Spleen (tissue), 11 donors: ENCODE data around the gene MAN2A2. TPM values are rescaled to one million over a fixed set of nuclear protein-coding genes. Genes with fewer than 3 reads are reported as not detected.

Experiments used
- DNase-seq: peaks from one replicate; pipeline ENCODE4 v3.0.0-alpha.2; 2020
- H3K27ac ChIP-seq, 8 donors: fragments of 200-600 bp; sonication (generic) in 7 of 8; 1 replicate in 4 of 8; 2 replicates in 4 of 8; pipeline versions ENCODE4 v1.5.0 to v1.8.0; 2016 to 2021; ENCODE audit warnings: inconsistent platforms in 4 of 8, mild to moderate bottlenecking in 4 of 8, moderate library complexity in 1 of 8
- H3K27me3 ChIP-seq, 7 donors: fragments of 200-600 bp; sonication (generic) in 6 of 7; replicated peaks in 1 of 7; 1 replicate in 4 of 7; 2 replicates in 3 of 7; pipeline versions ENCODE4 v1.5.0 to v1.8.0; 2016 to 2021; ENCODE audit warnings: inconsistent platforms in 3 of 7, mild to moderate bottlenecking in 1 of 7
- H3K36me3 ChIP-seq, 6 donors: fragments of 200-600 bp; sonication (generic) in 5 of 6; 1 replicate in 4 of 6; 2 replicates in 2 of 6; pipeline versions ENCODE4 v1.5.0 to v1.8.0; 2016 to 2021; ENCODE audit warnings: inconsistent platforms in 2 of 6
- H3K4me1 ChIP-seq, 6 donors: fragments of 200-600 bp; sonication (generic) in 5 of 6; 1 replicate in 3 of 6; 2 replicates in 3 of 6; pipeline versions ENCODE4 v1.5.0 to v1.8.0; 2016 to 2021; ENCODE audit warnings: inconsistent platforms in 3 of 6
- H3K4me3 ChIP-seq, 8 donors: fragments of 200-600 bp; sonication (generic) in 7 of 8; 1 replicate in 4 of 8; 2 replicates in 4 of 8; pipeline versions ENCODE4 v1.5.0 to v1.8.0; 2016 to 2021; ENCODE audit warnings: inconsistent platforms in 4 of 8, mild to moderate bottlenecking in 4 of 8, moderate library complexity in 2 of 8
- H3K9me3 ChIP-seq, 8 donors: fragments of 200-600 bp; sonication (generic) in 7 of 8; 1 replicate in 4 of 8; 2 replicates in 4 of 8; pipeline versions ENCODE4 v1.5.0 to v1.8.0; 2016 to 2021; ENCODE audit warnings: inconsistent platforms in 4 of 8
- POLR2A ChIP-seq, 3 donors: fragments of 450-650 bp; IDR thresholded peaks; one replicate each; pipeline ENCODE4 v1.5.1; 2017; ENCODE audit warnings: antibody characterized with exemption in 3 of 3, mild to moderate bottlenecking in 1 of 3
- POLR2AphosphoS5 ChIP-seq, 3 donors: sonication (generic); formaldehyde crosslinking; IDR thresholded peaks; one replicate each; pipeline ENCODE4 v1.5.1; 2017; ENCODE audit warnings: antibody characterized with exemption in 3 of 3
- WGBS, 5 donors: extraction: QIAGEN DNeasy Blood & Tissue Kit in 3 of 5; methylation state at CpG; one replicate each; pipeline versions ENCODE4 v1.1.5 to v1.1.7; 2013 to 2018; 5-methylcytosine and 5-hydroxymethylcytosine counted together
- intact Hi-C: fragments of 100-400 bp; cut with DNase I; formaldehyde crosslinking; loops from one replicate; pipeline ENCODE4 v1.15.0; 2023; ENCODE audit warnings: low total_unique reads
- polyA plus RNA-seq, 3 donors: library from polyadenylated mRNA; stranded (reverse); fragments of 200-250 nt; gene quantifications; one replicate each; pipeline ENCODE4 v1.2.1, GENCODE V29; 2013
- total RNA-seq, 7 donors: library from RNA; depleted of rRNA in 3 of 7; stranded (reverse); fragments of >200 nt in 3 of 7; fragmentation: NEBNext Ultra II Directional in 4 of 7; extraction: Animal tissue kit (Norgen Biotek cat#: 25700) in 4 of 7; gene quantifications; one replicate each; pipeline versions ENCODE4 v1.1.0 to v1.2.1, GENCODE V29; 2016 to 2021
- TF ChIP-seq, protein P1 (sequence below), 11 experiments: fragments of 200-600 bp in 7 of 11; fragments of 450-650 bp in 4 of 11; sonication (generic) in 4 of 11; IDR thresholded peaks in 8 of 11; conservative IDR thresholded peaks in 3 of 11; 1 replicate in 7 of 11; 2 replicates in 4 of 11; pipeline versions ENCODE4 v1.4.0 to v1.8.0; 2016 to 2021; ENCODE audit warnings: antibody characterized with exemption in 11 of 11, inconsistent platforms in 4 of 11, mild to moderate bottlenecking in 1 of 11
- donor health status: healthy with polysubstance abuse.
- donor health status: DM: no; HTN: no; CAD: no; lungs with moderate emphysema.
- donor health status: DM: no; HTN: no; CAD: no.
- donor health status: Bipolar disorder and iron deficiency.
- donor health status: healthy.
- donor health status: DM: no; HTN: no; CAD: no.
- donor health status: DM: yes; HTN: yes; CAD: no.

MAN2A2 gene
- total and polyA plus RNA-seq, 10 donors, result 13.7 to 167 (median 110) TPM

DNA sequence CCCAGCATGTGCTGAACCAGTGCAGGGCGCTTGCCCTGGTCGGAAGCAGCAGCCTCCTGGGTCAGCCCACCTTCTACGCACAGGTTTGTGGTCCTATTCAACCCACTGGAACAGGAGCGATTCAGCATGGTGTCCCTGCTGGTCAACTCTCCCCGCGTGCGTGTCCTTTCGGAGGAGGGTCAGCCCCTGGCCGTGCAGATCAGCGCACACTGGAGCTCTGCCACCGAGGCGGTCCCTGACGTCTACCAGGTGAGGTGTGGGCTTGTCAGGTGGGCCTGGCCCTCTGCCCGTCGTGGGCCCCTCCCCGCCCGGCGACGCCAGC is 8.2 kb downstream of the MAN2A2 start:
- TF ChIP-seq POLR2A (IDR thresholded peaks at IDR 0.05) (no peak), POLR2AphosphoS5 (IDR thresholded peaks at IDR 0.05) (no peak)
- TF ChIP-seq, protein P1, sequence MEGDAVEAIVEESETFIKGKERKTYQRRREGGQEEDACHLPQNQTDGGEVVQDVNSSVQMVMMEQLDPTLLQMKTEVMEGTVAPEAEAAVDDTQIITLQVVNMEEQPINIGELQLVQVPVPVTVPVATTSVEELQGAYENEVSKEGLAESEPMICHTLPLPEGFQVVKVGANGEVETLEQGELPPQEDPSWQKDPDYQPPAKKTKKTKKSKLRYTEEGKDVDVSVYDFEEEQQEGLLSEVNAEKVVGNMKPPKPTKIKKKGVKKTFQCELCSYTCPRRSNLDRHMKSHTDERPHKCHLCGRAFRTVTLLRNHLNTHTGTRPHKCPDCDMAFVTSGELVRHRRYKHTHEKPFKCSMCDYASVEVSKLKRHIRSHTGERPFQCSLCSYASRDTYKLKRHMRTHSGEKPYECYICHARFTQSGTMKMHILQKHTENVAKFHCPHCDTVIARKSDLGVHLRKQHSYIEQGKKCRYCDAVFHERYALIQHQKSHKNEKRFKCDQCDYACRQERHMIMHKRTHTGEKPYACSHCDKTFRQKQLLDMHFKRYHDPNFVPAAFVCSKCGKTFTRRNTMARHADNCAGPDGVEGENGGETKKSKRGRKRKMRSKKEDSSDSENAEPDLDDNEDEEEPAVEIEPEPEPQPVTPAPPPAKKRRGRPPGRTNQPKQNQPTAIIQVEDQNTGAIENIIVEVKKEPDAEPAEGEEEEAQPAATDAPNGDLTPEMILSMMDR (IDR thresholded peaks at IDR 0.05 in 8 of 11, conservative IDR thresholded peaks at IDR 0.05 in 3 of 11), result no peak
- DNase-seq, result peak; percentile 68
- Histone ChIP-seq H3K27me3 (no peaks in the 10 kb centered on the region), H3K9me3 (no peaks in the 10 kb centered on the region), H3K4me1 (peaks cover 0 to 71% (median 18%) of the 10 kb centered on the region in 6 donors), H3K4me3 (no peak overlapping the region), H3K27ac (peak overlapping the region in 3 of 8 donors; percentile 21 to 93 (median 24)), H3K36me3 (peaks cover 17 to 100% (median 98%) of the 10 kb centered on the region in 6 donors)
- intact Hi-C loops, result no loop called here
- 92 to 96% (median 95%) methylated on average over 5 to 19 of the region's 19 CpGs; no CpG with 5 or more reads in 1 of the 5 donors for WGBS, 5 donors

DNA sequence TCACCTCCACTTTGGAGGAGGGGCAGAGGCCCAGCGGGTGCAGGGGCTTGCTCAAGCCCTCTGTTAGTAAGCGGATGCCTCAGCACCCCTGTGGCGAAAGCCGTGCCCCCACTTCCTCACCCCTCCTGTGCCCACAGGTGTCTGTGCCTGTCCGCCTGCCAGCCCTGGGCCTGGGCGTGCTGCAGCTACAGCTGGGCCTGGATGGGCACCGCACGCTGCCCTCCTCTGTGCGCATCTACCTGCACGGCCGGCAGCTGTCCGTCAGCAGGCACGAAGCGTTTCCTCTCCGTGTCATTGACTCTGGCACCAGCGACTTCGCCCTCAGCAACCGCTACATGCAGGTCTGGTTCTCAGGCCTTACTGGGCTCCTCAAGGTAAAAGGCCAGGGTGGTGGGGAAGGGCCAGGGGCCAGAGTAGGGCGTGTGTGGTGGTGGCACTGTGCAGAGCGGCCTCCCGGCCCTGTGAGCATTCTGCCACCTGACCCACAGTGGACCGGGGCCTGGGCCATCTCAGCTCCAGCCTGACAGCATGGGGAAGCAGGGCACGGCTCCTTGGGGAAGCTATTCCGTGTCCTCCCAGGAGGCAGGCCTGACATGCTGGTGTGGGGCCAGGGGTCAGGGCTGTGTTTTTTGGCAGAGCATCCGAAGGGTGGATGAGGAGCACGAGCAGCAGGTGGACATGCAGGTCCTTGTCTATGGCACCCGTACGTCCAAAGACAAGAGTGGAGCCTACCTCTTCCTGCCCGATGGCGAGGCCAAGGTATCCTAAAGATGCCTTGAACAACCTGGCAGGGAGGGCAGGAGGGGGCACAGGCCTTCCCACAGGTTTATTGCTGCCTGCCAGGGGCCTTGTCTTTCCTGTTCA is 9.0 kb downstream of the MAN2A2 start:
- Histone ChIP-seq H3K36me3 (peaks cover 17 to 100% (median 98%) of the 10 kb centered on the region in 6 donors), H3K9me3 (no peaks in the 10 kb centered on the region), H3K27me3 (no peaks in the 10 kb centered on the region), H3K27ac (peak overlapping the region in 3 of 8 donors; percentile 90 to 93 (median 91)), H3K4me1 (peaks cover 0 to 75% (median 18%) of the 10 kb centered on the region in 6 donors), H3K4me3 (no peak overlapping the region)
- TF ChIP-seq POLR2A (IDR thresholded peaks at IDR 0.05) (no peak), POLR2AphosphoS5 (IDR thresholded peaks at IDR 0.05) (peak in 2 of 3 donors; percentile 10 to 41)
- intact Hi-C loops, result no loop called here
- DNase-seq, result peak; percentile 75
- WGBS, 5 donors, result 71 to 94% (median 87%) methylated on average over 11 to 30 of the region's 30 CpGs

DNA sequence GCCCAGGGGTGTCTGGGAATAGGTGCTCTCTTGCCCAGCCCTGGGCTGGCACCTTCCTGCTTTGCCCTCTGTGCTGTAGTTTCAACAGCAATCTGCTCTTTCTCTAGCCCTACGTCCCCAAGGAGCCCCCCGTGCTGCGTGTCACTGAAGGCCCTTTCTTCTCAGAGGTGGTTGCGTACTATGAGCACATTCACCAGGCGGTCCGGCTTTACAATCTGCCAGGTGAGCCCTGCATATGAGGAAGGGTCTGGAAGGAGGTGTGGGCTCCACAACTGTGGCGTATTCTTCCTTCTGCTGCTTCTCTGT is 9.6 kb downstream of the MAN2A2 start:
- intact Hi-C loops, result no loop called here
- WGBS, 5 donors, result 93 to 99% (median 95%) methylated on average over 7 of the region's 7 CpGs

DNA sequence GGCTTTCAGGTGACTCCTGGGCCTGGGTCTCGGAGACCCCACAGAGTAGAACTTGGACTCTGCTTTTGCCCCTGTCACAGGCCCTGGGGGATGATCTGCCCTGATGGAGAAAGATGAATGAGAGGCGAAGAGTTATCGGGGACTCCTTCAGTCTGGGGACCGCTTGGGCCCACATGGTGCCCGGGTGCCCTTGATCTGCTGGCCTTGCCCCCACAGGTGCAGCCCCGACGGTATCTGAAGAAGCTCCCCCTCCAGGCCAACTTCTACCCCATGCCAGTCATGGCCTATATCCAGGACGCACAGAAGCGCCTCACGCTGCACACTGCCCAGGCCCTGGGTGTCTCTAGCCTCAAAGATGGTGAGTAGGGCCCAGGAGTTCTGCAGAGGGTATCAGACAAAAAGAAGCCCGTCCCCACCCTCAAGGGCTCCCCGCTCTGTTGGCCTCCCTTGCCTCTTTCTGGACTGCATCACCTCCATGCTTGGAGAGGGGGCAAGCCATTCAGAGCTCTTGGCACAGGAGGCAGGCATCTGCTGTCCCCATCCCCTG is 10.4 kb downstream of the MAN2A2 start:
- Histone ChIP-seq H3K4me1 (peaks cover 0 to 84% (median 18%) of the 10 kb centered on the region in 6 donors), H3K4me3 (peak overlapping the region in 1 of 8 donors; percentile 61), H3K27ac (peak overlapping the region in 7 of 8 donors; percentile 67 to 93 (median 79)), H3K36me3 (peaks cover 23 to 100% (median 98%) of the 10 kb centered on the region in 6 donors), H3K9me3 (no peaks in the 10 kb centered on the region), H3K27me3 (no peaks in the 10 kb centered on the region)
- intact Hi-C loops, result no loop called here
- WGBS, 5 donors, result 84 to 96% (median 94%) methylated on average over 9 to 12 of the region's 12 CpGs
- no peak for TF ChIP-seq POLR2A (IDR thresholded peaks at IDR 0.05)
- TF ChIP-seq, protein P1 (IDR thresholded peaks at IDR 0.05 in 8 of 11, conservative IDR thresholded peaks at IDR 0.05 in 3 of 11), result no peak
- TF ChIP-seq POLR2AphosphoS5 (IDR thresholded peaks at IDR 0.05), result no peak
- DNase-seq, result peak; percentile 64

More for the DNA sequence above, 9.6 kb downstream of the MAN2A2 start:
- Histone ChIP-seq H3K27me3 (no peaks in the 10 kb centered on the region), H3K9me3 (no peaks in the 10 kb centered on the region), H3K27ac (peak overlapping the region in 3 of 8 donors; percentile 90 to 93 (median 91)), H3K4me1 (peaks cover 0 to 81% (median 18%) of the 10 kb centered on the region in 6 donors), H3K36me3 (peaks cover 17 to 100% (median 98%) of the 10 kb centered on the region in 6 donors), H3K4me3 (no peak overlapping the region)
- TF ChIP-seq POLR2A (IDR thresholded peaks at IDR 0.05) (no peak), POLR2AphosphoS5 (IDR thresholded peaks at IDR 0.05) (no peak)
- TF ChIP-seq, protein P1 (IDR thresholded peaks at IDR 0.05 in 8 of 11, conservative IDR thresholded peaks at IDR 0.05 in 3 of 11), result no peak
- peak; percentile 62 for DNase-seq
